Stimulated activated CD8-positive, alpha-beta memory T cell treated with anti-CD3 and anti-CD28 coated beads, Interleukin-7, amount 100 ng/mL, for 24 hours (primary cell): ENCODE data around the gene ALK.

Experiments used
- DNase-seq: peaks from one replicate; pipeline ENCODE4 v3.0.0-alpha.2; 2020; ENCODE audit warnings: low read depth

Gene ALK

GRCh38 chr2:29447513-29447912, 473.9 kb downstream of the ALK start:
- DNase-seq: no peak

DNA sequence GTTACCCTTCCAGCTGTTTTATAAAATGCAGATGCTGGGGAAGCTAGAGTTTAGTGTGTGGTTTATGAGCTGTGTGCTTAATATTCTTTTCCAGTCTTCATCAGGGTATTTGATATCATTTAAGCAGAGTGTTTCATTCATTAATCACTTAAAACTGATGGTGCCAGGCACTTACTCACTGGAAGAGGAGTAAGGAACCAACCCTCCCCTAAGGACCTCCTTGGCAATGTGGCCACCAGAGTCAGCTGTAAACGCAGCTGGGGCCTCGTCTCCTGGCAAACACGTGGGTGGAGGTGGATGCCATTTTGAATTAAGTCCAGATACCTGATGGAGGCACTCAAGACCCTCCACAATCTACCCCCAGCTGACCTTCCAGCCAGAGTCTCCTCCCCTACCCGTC, 474.5 kb downstream of the ALK start:
- no peak for DNase-seq

GRCh38 chr2:29444150-29444549, 477.2 kb downstream of the ALK start:
- DNase-seq: no peak

DNA sequence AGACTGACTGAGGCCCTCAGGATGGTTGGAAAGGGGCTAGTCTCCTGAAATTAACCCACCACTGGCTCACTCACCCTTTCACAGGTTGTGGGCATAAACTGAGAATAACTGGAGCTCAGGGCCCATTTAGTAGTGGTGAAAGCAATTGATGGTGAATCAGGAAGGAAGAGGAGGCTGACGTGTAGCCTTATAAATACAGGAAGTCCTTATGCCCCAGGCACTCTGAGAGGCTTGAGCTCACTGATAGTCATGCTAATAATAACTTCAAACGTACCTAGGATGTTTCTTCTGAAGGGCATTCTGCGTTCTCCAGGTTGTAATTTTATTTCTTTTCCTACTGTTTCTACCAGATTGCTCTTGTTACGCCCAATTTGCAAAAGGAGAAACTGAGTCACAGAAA, 477.8 kb downstream of the ALK start:
- no peak for DNase-seq

- DNase-seq: no peak
Measured at GRCh38 chr2:29443151-29443550, 478.2 kb downstream of the ALK start.

- DNase-seq: no peak
Measured at GRCh38 chr2:29440921-29441623, 480.3 kb downstream of the ALK start.

DNA sequence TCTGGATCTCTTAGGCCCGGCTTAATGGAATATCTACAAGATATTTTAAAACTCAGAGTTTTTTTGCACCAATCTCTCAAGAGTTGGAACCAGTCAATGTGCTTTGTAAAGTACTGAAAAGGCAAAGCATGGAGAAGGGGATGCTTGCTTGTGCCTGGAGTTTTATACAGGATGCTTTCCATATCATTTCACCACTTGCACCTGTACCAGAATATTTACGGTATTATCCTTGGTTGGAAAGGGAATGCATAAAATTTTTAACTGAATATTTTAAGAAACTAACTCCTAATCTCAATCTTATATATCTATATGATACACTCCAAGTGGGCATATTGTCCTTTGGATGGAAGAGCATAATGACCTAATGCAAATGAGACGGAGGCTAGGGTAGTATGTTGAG, 487.5 kb downstream of the ALK start:
- no peak for DNase-seq

- DNase-seq: no peak
Measured at GRCh38 chr2:29433128-29433527, 488.3 kb downstream of the ALK start.

GRCh38 chr2:29431485-29431884, 489.9 kb downstream of the ALK start:
- DNase-seq: no peak

- DNase-seq: no peak
Measured at GRCh38 chr2:29430382-29431112, 490.8 kb downstream of the ALK start.

DNA sequence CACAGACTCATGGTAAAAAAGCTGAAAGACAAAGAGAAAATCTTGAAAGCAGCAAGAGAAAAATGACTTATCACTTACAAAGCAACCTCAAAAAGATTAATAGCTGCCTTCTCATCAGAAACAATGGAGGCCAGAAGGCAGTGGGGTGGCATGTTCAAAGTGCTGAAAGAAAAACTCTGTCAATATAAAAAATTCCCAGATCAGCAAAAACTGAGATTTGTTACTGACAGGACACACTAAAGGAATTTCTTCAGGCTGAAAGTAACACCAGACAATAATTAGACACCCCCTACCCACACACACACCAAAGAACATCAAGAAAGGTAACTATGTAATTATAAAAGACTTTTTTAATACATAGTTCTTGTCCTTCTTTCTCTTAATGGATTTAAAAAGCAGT, 495.0 kb downstream of the ALK start:
- DNase-seq: no peak

DNA sequence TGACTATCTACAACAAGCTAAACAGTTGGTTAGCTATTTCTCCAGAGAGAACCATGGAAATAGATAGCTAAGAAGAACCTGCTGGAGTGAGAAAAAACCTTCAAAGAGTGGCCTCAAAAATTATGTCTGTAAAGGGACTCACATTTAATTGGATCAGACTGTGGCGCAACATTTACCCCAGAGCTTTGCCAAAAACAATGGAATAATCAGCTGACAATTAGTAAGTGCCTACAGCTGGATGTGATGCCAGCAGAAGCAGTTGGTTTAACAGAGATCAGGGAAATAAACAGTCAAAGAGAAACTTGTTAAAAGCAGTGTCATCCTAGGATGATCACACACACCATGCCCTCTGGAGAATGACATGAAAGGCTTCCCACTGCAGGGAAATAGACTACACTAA, 495.5 kb downstream of the ALK start:
- DNase-seq: no peak

- no peak for DNase-seq
Measured at GRCh38 chr2:29423061-29423666, 498.2 kb downstream of the ALK start.

DNA sequence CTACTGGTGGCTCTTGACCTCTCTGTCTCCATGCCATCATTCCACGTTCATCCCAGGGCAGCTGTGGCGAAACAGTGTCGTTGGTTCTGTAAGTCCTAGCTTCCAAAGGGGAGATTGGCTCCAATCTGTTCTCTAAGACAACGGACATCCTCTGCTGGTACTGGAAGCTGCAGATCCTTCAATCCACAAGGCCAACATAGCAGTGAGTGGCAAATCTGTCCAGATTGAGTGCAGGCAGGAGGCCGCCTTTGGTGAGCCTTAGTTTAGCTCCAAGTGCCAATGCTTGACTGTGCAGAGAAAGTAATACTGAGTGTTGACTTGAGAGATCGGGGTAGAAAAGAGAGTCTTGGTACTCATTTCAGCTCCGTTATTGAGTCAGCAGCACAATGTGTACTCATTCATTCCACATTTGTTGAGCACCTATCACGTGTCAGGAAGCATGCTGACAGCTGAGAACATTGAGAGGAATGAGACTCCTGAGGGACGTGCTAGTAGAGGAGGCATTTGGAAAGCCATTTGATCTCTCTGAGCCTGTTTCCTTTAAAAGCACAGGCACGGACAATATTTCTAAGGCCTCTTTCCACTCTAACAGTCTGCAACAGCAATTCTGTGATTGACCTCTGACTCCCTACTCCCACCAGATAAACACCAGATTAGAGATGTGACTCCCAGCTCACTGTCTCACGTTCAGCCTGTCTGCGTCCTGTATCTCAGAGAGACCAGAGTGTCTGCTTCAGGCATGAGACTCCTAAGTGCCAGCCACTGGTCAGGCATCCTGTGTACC, 500.2 kb downstream of the ALK start:
- no peak for DNase-seq

DNA sequence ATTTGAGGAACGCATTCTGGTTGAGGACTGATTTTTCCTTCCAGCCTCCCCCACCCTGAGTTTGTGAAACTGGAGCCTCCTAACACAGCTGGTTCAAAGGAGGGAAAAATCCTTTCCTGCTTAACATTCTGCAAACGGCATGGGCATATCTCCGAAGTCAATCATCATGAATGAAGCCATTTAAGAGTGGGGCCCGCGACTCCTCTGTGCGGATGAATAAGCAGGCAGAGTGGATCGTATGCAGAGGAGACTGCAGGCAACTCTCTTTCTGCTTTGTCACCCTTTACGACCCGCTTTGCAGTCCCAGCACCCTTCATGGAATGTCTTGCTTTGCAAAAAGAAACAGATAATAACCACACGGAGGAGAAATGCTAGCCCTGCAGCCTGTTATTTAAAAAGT, 500.9 kb downstream of the ALK start:
- no peak for DNase-seq

DNA sequence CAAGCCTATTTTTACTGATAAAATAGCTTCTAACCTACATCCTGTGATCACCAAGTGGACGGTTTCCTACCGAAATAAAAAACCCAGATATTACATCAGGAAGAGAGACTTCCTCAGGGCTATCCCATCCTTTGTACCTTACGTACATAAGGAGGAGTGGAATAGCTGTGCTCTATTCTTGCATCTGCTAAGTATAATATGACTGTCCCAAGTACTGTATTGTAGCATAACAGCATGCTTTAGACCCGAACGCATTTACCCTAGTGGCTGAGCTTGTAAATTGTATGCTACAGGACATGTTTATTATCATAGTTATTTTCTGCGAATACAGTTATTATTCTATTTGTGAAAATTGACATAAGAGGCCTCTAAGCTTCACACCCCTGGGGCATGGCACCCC, 503.8 kb downstream of the ALK start:
- DNase-seq: no peak

GRCh38 chr2:29412197-29412925, 509.0 kb downstream of the ALK start:
- DNase-seq: no peak

GRCh38 chr2:29405707-29406106, 515.7 kb downstream of the ALK start:
- DNase-seq: no peak

GRCh38 chr2:29405266-29405665, 516.1 kb downstream of the ALK start:
- no peak for DNase-seq

DNA sequence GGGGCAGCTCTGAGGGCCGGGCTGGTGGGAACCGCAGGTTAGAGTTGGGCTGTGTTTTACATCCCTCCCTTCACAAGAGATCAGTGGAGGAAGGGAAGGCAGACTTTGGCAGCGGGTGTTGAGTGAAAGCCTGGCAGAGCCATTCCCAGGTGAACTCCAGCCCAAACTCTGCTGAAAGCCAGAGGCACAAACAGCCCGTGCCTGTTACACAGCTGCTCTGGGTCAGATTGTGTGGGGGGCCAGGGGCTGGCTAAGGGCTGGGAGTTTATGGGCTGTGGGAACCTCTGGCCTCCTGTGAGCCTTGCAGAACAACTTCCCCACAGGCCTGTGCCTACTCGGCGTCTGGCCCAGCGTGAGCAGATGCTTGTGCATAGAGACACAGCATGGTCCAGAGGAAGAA, 519.4 kb downstream of the ALK start:
- no peak for DNase-seq

GRCh38 chr2:29400930-29401653, 520.3 kb downstream of the ALK start:
- no peak for DNase-seq
